ENCODE results near the gene SLIT1. TPM values are rescaled to one million over a fixed set of nuclear protein-coding genes. Genes with fewer than 3 reads are reported as not detected.

SLIT1 gene
- total and polyA plus RNA-seq, 2 donors = 0.19 to 0.58 TPM

DNA sequence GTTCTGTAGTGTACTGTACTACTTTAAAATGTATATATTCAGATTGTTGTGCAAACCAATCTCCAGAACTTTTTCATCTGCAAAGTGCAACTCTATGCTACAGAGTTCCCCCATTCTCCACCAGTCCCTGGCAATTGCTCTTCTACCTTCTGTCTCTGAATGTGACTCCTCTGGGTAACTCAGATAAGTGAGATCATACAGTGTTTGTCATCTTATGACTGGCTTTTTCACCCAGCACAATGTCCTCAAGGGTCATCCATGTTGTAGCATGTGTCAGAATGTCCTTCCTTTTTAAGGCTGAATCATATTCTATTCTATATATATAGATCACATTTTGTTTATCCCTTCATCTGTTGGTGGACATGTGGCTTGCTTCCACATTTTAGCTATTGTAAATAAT is 10.8 kb downstream of the SLIT1 start:
- H3K36me3 ChIP-seq (ENCODE audit: insufficient read depth) = no peaks in the 10 kb centered on the region
- H3K27ac ChIP-seq (ENCODE audit: low read depth) = no peak overlapping the region

DNA sequence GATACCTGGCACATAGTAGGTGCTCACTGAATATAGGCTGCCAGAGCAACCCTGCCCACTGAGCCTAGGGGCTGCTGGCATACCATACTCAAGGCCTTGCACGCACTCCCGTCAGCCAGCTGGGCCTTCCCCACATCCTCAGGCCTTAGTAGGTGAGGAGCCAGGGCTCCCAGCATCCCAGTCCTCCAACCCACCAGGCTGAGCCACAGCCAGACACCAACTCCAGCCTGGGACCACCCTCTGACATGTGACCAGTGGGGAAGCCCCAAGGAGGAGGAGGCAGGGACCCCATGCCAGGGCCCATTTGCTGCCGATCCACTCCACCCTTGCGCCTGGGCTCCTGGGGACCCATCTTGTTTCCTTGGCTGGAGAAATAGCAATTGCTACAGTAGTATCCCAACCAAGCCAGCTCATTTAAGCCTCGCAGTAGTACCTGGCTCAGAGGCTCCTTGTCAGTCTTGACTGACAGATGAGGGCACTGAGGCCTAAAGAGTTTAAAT is 11.4 kb downstream of the SLIT1 start:
- H3K4me3 ChIP-seq (ENCODE audit: low read depth, low read length) = no peak overlapping the region
- DNase-seq (ENCODE audit: extremely low spot score) = no peak
- 96% methylated on average over 5 of the region's 5 CpGs for WGBS
- H3K27ac ChIP-seq (ENCODE audit: low read depth) = no peak overlapping the region
- H3K36me3 ChIP-seq (ENCODE audit: insufficient read depth) = no peaks in the 10 kb centered on the region
- no peaks in the 10 kb centered on the region for H3K4me1 ChIP-seq (ENCODE audit: insufficient read depth)

More for the DNA sequence above, 10.8 kb downstream of the SLIT1 start:
- no peak for DNase-seq (ENCODE audit: extremely low spot score)
- no peaks in the 10 kb centered on the region for H3K4me1 ChIP-seq (ENCODE audit: insufficient read depth)
- no peak overlapping the region for H3K4me3 ChIP-seq (ENCODE audit: low read depth, low read length)

DNA sequence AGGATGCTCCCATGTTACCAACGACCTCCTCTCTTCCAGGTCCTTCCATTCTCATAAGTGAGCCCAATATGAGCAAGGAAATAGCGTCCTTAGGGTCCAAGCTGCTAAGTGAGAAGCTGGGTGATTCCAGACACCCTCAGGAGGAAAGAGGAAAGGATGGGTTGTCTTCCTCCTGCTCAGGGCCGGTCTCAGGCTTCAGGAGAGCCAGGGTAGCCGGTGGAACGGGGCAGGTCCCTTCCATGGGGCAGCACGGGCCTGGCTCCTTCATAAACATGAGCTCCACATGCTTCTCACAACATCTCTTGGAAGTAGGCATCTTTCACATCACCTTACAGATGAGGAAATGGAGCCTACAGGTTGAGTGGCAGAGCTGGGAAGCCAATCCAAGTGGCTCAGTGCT is 12.7 kb downstream of the SLIT1 start:
- no peak overlapping the region for H3K27ac ChIP-seq (ENCODE audit: low read depth)
- no peak overlapping the region for H3K4me3 ChIP-seq (ENCODE audit: low read depth, low read length)
- H3K4me1 ChIP-seq (ENCODE audit: insufficient read depth) = no peaks in the 10 kb centered on the region
- no peaks in the 10 kb centered on the region for H3K36me3 ChIP-seq (ENCODE audit: insufficient read depth)
- WGBS = 84% methylated on average over 6 of the region's 6 CpGs
- no peak for DNase-seq (ENCODE audit: extremely low spot score)

DNA sequence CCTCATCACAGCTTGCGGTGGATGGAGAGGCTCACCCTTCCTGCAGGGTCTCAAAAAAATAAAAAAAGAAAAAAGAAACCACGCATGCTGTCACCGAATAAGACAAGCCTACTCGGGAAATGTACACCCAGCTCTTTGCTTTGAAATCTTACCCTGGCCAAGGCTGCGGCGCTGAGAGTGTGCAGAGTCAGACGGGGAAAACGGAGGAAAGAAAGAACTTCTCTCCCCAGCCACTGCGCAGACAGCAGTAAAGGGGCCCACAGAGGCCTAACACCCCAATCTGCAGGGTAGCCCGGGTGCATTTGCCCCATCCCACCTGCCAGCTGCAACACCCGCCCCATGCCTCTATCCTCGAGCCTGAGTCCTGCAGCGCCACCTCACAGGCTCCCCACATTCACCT is 14.8 kb downstream of the SLIT1 start:
- Histone ChIP-seq H3K36me3 (ENCODE audit: insufficient read depth) (no peaks in the 10 kb centered on the region), H3K4me1 (ENCODE audit: insufficient read depth) (no peaks in the 10 kb centered on the region), H3K27ac (ENCODE audit: low read depth) (no peak overlapping the region), H3K4me3 (ENCODE audit: low read depth, low read length) (no peak overlapping the region)
- no peak for DNase-seq (ENCODE audit: extremely low spot score)
- WGBS = 44% methylated on average over 13 of the region's 13 CpGs

DNA sequence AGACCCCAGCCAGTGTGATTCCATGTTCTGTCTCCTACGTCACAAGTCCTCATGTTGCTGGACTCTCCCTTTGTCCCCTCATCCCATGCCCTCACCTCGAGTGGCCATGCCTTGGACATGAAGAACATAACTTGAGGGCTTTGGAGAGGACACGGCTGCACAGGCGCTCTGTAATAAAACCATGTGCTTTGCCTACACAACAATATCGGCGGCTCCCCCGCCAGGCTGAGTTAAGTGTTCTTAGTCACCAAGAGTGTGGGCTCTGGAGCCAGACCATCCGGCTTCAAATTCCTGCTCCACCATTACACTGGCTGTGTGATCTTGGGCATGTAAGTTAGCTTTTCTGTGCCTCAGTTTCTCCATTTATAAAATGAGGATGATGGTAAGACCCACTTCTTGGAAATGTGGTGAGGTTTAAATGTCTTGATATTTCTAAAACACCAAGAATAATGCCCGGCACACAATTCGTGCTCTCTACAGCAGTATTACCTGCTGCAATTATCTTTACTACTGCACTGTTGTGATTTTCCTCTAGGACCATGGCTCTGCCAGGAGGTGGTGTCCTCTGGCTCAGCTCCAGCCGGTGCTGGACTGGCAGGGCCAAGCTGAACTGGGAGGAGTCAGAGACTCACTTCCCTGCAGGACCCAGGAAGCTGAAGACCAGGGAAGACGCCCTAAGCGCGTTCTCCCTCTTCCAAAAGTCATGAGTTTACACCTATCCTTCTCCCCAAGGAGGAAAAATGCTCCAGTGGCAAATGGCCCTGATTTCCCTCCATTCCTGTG is 15.7 kb downstream of the SLIT1 start:
- Histone ChIP-seq H3K27ac (ENCODE audit: low read depth) (no peak overlapping the region), H3K4me1 (ENCODE audit: insufficient read depth) (no peaks in the 10 kb centered on the region), H3K4me3 (ENCODE audit: low read depth, low read length) (no peak overlapping the region), H3K36me3 (ENCODE audit: insufficient read depth) (no peaks in the 10 kb centered on the region)
- no peak for DNase-seq (ENCODE audit: extremely low spot score)
- 75% methylated on average over 14 of the region's 14 CpGs for WGBS

DNA sequence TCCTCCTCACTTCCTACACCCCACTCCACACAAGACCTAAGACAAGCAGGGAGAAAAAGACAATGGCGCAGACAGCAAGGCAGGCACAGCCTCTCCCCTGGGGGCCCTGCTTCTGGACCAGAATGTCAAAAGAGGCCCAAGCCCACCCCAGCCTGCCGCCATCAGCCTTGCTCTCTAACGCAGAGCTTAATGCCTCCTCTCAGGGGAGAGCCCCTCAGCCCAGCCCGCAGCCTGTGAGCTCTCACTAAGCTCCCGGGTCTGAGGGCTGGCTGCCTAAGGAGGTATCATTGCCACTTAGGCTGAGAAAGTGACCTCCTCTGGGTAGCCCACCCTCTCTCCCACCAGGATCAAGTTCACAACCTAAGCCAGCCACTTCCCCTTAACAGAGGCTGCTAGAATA is 16.7 kb downstream of the SLIT1 start:
- Histone ChIP-seq H3K27ac (ENCODE audit: low read depth) (no peak overlapping the region), H3K36me3 (ENCODE audit: insufficient read depth) (no peaks in the 10 kb centered on the region), H3K4me3 (ENCODE audit: low read depth, low read length) (no peak overlapping the region), H3K4me1 (ENCODE audit: insufficient read depth) (no peaks in the 10 kb centered on the region)
- no peak for DNase-seq (ENCODE audit: extremely low spot score)
- 51% methylated on average over 5 of the region's 5 CpGs for WGBS

DNA sequence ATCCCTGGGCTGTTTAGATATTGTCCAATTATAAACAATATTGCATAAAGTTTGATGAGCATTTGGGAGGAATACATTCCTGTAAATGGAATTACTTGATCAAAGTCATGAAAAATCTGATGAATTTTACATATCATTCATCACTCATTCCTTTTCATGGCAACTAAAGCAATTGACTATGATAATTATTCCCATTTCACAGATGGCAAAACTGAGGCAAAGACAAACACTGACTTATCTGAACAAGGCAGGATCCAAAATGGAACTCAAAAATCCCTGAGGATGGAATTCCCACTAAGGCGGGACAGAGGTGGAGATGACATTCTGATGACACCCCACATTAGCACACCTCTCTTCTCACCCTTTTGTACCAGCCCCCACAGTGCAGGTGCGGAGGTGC is 17.1 kb downstream of the SLIT1 start:
- Histone ChIP-seq H3K4me3 (ENCODE audit: low read depth, low read length) (no peak overlapping the region), H3K36me3 (ENCODE audit: insufficient read depth) (no peaks in the 10 kb centered on the region), H3K27ac (ENCODE audit: low read depth) (no peak overlapping the region), H3K4me1 (ENCODE audit: insufficient read depth) (no peaks in the 10 kb centered on the region)
- WGBS = 93% methylated on average over 2 of the region's 2 CpGs
- DNase-seq (ENCODE audit: extremely low spot score) = no peak

DNA sequence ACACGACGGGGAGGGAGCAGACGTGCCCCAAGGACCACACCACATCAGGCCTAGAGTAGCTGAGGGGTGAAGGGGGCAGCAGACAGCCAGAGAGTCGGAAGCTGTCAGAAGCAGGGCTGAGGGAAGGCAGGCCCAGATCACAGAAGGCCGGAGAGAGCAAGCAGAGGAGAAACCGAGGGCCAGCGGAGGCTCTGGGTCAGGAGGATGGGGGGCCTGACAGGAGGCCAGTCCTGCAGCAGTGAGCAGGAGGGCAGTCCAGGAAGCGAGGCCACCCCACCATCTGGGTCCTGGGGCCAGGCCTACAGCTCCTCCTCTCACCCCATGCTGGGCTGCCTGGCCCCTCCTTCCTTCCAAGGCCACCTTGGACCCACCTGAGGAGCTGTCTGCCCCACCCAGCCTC is 20.3 kb downstream of the SLIT1 start:
- no peak for DNase-seq (ENCODE audit: extremely low spot score)

DNA sequence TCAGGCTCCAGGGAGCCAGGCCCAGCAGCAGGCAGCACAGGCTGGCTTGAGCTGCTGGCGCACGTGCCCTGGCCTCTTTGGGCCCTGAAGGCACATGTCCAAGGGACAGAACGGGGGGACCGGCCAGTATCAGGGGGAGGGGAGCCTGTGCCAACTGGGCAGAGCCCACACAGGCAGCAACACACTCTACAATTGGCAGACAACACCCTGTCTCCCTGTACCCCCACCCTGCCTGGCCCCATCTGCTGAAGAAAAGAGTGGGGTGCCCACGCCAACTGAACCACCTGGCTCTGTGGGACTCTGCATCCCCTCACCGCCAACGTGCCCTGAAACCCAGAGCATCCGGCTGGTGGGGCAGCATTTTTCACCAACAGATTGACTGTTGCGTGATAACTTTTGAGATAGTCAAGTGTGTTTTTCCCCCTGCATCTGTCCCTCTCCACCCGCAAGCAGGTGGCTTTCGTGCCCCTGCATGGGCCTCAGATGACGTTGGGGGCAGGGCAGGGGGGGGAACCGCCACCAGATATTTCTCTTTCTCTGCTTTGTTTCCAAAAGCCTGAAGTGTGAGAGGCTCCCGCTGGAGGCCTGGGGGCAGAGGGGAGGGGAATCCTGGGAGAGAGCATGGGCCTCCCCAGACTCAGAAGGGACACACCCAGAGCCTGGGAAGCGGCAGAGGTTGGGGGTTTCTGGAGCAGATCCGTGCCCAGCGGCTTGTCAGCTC is 21.8 kb downstream of the SLIT1 start:
- 70% methylated on average over 17 of the region's 17 CpGs for whole genome bisulfite sequencing
- Histone ChIP-seq H3K4me1 (ENCODE audit: insufficient read depth) (no peaks in the 10 kb centered on the region), H3K36me3 (ENCODE audit: insufficient read depth) (no peaks in the 10 kb centered on the region), H3K4me3 (ENCODE audit: low read depth, low read length) (no peak overlapping the region), H3K27ac (ENCODE audit: low read depth) (no peak overlapping the region)
- no peak for DNase-seq (ENCODE audit: extremely low spot score)

More for the DNA sequence above, 20.3 kb downstream of the SLIT1 start:
- Histone ChIP-seq H3K4me3 (ENCODE audit: low read depth, low read length) (no peak overlapping the region), H3K27ac (ENCODE audit: low read depth) (no peak overlapping the region), H3K4me1 (ENCODE audit: insufficient read depth) (no peaks in the 10 kb centered on the region), H3K36me3 (ENCODE audit: insufficient read depth) (no peaks in the 10 kb centered on the region)
- 87% methylated on average over 8 of the region's 8 CpGs for WGBS

DNA sequence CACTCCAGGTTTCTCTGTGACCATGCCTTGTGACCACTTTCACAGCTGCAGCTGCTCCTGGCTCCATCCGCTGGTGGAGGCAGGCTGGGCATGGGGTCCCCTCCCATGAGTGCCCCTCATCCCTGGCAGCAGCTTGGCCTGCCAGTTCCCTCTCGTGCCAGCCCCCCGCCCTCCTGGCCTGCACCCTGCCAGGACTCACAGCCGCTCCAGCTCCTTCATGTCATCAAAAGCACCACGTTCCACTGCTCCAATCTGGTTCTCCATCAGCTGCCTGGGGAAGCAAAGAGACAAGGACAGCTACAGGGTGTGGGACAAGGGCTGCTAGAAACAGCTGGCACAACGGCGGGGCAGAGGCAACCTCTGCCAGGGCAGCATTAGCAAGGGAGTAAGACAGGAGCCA is 22.6 kb downstream of the SLIT1 start:
- H3K4me3 ChIP-seq (ENCODE audit: low read depth, low read length) = no peak overlapping the region
- no peaks in the 10 kb centered on the region for H3K4me1 ChIP-seq (ENCODE audit: insufficient read depth)
- DNase-seq (ENCODE audit: extremely low spot score) = no peak
- H3K27ac ChIP-seq (ENCODE audit: low read depth) = no peak overlapping the region
- H3K36me3 ChIP-seq (ENCODE audit: insufficient read depth) = no peaks in the 10 kb centered on the region
- WGBS = 89% methylated on average over 7 of the region's 7 CpGs

DNA sequence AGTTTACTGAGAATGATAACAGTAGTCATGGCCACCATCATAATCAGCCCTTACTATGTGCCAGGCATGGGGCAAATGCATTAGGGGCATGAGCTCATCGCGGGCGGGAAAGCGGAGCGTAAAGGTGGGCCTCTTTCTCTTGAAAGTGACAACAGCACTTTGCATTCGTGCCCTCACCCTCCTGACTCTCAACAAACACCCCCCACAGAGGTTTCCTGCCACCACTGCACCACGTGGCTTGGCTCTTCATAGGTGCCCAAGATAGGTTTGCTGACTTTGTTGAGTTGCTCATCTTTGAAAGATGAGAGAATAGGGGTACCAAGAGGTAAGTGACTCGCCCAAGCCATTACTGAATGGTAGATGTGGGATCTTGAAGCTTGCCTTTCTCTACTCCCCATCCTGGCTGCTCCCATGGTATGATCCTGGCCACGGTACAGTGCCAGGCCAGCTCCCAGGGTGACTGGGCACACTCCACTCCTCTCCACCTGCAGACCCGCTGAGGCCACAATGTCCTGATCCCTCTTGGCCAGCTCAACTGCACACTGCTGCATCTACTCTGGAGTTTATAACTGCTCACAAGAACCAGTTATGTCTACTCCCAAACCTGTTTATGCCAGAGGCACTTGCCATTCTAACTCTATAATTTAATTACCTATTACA is 26.0 kb downstream of the SLIT1 start:
- H3K4me3 ChIP-seq (ENCODE audit: low read depth, low read length) = no peak overlapping the region
- H3K4me1 ChIP-seq (ENCODE audit: insufficient read depth) = no peaks in the 10 kb centered on the region
- no peak for DNase-seq (ENCODE audit: extremely low spot score)
- H3K36me3 ChIP-seq (ENCODE audit: insufficient read depth) = no peaks in the 10 kb centered on the region
- no peak overlapping the region for H3K27ac ChIP-seq (ENCODE audit: low read depth)
- 88% methylated on average over 10 of the region's 10 CpGs for WGBS

DNA sequence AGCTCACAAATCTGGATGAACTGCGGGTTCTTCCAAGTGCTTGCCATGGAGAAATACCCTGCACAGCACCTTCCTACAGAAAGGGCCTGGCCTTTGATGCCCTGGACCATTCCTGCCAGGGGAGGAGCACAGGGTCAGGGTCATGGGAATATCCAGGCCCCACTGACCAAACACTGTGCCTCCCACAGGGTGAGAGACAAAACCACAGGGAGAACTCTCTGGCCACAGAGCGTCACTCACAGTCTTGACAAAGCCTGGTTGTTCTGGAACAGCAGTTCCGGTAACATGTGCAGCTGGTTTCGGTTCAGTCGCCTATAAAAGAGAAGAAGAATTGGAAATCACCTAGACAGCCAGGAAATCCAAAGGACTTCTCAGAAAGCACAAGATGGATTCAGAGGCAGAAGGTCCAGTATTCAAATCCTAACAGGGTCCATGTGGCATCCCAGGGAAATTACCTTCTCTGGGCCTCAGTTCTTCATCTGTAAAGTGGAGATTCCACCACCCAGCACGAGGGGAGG is 28.1 kb downstream of the SLIT1 start:
- Histone ChIP-seq H3K4me1 (ENCODE audit: insufficient read depth) (no peaks in the 10 kb centered on the region), H3K36me3 (ENCODE audit: insufficient read depth) (no peaks in the 10 kb centered on the region), H3K27ac (ENCODE audit: low read depth) (no peak overlapping the region), H3K4me3 (ENCODE audit: low read depth, low read length) (no peak overlapping the region)
- DNase-seq (ENCODE audit: extremely low spot score) = no peak
- 84% methylated on average over 6 of the region's 6 CpGs for WGBS

DNA sequence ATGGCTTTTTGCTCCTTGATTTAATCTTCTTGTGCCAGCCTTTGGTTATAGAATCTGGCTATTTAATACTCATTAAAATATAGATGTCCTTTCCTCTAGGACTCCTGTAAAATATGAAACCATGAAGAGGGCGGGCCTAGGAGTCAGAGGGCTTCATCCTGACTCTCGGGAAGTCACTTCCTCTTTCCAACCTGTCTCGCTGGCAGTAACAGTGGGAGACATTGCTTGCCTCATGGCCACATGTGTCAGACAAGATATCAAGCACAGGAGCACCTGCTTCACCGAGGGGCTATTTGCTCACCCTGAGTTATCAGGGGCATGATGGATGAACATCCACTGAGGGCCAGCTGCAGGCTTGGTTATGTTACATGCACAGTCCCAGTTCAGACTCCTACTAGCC is 31.0 kb downstream of the SLIT1 start:
- no peak for DNase-seq (ENCODE audit: extremely low spot score)
- WGBS = 80% methylated on average over 4 of the region's 4 CpGs
- Histone ChIP-seq H3K4me1 (ENCODE audit: insufficient read depth) (no peaks in the 10 kb centered on the region), H3K4me3 (ENCODE audit: low read depth, low read length) (no peak overlapping the region), H3K27ac (ENCODE audit: low read depth) (no peak overlapping the region), H3K36me3 (ENCODE audit: insufficient read depth) (no peaks in the 10 kb centered on the region)

DNA sequence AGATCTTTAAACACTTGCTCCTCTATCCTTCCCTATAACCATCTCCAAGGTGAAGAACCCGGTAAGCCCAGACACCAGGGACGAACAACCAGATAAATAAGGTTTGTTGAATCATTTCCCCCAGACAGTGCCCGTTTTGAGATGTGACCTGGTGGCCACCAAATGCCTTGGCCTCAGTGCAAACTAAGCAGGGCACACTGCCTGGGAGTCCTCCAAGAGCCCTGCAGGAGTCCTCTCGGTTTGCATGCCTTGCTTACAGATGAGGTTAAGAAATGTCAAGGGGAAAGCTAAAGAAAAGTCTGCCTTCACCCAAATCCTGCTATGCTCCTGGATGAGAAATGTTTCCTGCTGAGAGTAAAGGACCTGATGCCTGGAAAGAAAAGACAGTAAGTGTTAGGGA is 31.6 kb downstream of the SLIT1 start:
- no peaks in the 10 kb centered on the region for H3K36me3 ChIP-seq (ENCODE audit: insufficient read depth)
- DNase-seq (ENCODE audit: extremely low spot score) = no peak
- WGBS = 80% methylated on average over 4 of the region's 4 CpGs
- H3K4me3 ChIP-seq (ENCODE audit: low read depth, low read length) = no peak overlapping the region
- H3K4me1 ChIP-seq (ENCODE audit: insufficient read depth) = no peaks in the 10 kb centered on the region
- H3K27ac ChIP-seq (ENCODE audit: low read depth) = no peak overlapping the region

Data from urinary bladder (tissue), 4 donors.